Amniotic epithelial cell (primary cell): ENCODE measurements around the gene MTR.

ENCODE experiments used
- DNase-seq: peaks from one replicate; pipeline ENCODE4 v3.0.0-alpha.2; 2010; ENCODE audit warnings: low read depth

Gene MTR

GRCh38 chr1:236779312-236779711, 15.8 kb upstream of the MTR start:
- DNase-seq = no peak

GRCh38 chr1:236785477-236785876, 9.6 kb upstream of the MTR start:
- DNase-seq = no peak

GRCh38 chr1:236786453-236786852, 8.6 kb upstream of the MTR start:
- DNase-seq = no peak

- no peak for DNase-seq
These were observed 482 bp upstream of the MTR start for GRCh38 chr1:236794585-236795034.

GRCh38 chr1:236795757-236796667, 920 bp downstream of the MTR start:
- DNase-seq = peak; percentile 60

DNA sequence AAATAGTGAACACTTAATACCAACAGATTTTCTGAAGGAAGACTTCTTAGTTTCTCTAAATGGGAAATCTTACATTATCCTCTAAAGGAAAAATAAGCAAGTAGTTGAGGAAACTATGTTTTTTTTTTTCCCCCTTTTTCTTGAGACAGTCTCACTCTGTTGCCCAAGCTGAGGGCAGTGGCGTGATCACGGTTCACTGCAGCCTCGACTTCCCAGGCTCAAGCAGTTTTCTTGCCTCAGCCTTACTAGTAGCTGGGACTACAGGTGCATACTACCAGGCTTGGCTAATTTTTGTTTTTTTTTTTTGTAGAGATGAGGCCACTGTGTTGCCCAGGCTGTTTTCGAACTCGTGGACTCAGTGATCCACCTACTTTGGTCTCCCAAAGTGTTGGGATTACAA, 3.9 kb downstream of the MTR start:
- no peak for DNase-seq

DNA sequence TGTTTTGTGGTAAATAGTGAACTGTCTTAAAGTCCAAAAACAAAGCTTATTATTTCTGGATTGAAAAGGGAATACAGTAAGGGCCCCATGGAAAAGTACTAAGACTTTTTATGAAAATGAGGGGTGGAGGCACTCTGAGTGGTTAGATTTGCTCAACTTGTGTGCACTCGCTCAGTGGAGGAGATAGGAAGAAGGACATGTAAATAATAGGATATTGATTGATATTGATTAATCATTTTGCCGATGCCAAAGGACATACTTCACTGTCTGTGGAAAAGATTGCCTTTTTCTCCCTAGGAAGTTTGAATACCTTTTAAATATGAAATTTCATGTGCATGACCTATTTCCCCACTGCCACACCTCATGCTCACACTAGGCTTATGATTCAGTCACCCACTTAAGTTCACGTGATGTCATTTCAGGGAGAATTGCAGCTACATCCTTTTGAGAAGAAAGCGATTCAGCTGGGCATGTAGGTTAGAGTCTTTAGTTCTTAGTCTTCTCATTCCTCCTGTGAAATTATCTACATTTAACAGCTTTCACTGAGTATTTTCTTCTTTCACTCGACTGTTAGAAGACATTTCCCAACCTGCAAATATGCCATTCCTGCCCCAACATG, 5.0 kb downstream of the MTR start:
- peak; percentile 65 for DNase-seq

- no peak for DNase-seq
These were observed 5.5 kb downstream of the MTR start for GRCh38 chr1:236800623-236801022.

DNA sequence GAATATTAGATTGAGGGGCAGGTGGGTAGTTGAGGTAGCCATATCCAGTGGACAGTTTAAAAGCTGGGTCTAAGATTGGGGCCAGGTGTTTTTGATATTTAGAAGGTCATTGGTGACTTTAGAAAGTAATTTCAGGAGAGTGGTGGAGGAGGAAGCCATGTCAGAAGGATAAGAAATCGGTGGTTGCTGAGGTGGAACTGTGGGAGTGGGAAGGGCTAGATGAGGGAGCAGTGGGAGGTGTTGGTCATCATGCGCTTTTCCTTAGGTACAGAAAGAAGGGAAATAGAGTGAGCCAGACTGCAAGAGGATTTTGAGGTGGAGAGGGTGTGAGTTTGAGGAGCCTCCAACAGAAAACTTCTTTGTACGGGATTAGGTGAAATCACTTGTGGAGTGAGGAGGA, 7.2 kb downstream of the MTR start:
- DNase-seq = no peak

GRCh38 chr1:236806634-236807033, 11.5 kb downstream of the MTR start:
- no peak for DNase-seq

- peak; percentile 12 for DNase-seq
These were observed 12.9 kb downstream of the MTR start for GRCh38 chr1:236808005-236808404.

DNA sequence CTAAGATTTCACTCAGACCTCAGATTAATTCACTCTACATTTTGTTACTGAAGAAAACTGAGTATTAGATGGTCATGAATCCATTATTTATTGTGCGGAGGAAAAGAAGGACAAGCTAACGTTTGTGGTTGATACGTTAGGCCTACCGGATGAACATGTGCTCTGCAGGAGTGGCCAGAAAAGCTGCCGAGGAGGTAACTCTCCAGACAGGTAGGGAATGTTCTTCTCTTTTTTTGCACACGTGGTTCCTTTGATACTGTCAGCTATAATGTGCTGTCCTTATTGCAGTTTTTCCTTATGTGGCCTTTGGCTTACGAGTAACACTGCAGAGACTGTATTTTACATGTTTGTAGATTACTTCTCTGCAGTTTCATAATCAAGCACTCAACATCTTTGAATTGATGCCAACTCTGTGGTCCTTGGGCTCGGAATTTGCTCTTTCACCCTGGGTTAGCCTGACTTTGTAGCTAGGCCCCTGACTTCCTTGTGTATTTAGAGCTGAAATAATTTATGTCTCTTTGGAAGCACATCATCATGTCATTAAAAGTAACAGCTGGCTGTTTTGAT, 13.6 kb downstream of the MTR start:
- peak; percentile 81 for DNase-seq

- no peak for DNase-seq
These were observed 14.1 kb downstream of the MTR start for GRCh38 chr1:236809148-236809547.

DNA sequence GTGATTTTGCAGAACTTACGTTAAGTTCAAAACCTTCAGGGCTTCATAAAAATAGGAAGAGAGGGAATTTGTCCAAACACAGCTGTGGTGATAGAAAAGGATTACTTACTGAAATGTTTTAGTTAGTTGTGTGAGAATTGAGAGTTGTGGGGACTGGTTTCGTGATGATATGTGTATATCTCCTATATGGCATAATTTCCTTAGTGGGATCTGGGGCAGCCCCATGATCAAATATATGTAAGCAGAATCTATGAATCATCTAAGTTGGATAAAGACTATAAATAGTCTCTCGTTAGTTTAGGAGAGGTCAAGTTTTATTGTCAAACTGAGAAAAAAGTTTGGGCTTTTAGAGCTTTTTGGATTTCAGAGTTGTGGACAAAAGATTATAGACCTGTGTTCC, 14.9 kb downstream of the MTR start:
- DNase-seq = no peak

- DNase-seq = no peak
These were observed 17.4 kb downstream of the MTR start for GRCh38 chr1:236812334-236813030.

DNA sequence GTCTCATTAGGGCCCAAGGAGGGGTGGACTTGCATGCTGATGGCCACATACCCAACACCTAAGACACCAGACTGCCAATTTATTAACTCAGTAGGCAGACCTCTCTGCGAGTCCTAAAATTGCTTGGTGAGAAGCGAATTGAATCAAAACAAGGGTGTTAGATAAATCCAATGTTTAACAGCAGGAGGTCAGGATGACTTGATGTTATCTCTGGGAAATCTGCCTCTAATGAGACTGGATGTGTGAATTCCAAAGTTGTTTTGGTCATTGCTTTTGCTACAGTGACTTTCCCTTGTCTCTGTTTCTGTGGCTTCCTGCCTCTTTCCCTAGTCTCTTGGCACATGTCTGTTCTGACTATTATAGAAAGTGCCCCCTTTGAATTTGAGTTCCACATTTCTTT, 20.8 kb downstream of the MTR start:
- no peak for DNase-seq

DNA sequence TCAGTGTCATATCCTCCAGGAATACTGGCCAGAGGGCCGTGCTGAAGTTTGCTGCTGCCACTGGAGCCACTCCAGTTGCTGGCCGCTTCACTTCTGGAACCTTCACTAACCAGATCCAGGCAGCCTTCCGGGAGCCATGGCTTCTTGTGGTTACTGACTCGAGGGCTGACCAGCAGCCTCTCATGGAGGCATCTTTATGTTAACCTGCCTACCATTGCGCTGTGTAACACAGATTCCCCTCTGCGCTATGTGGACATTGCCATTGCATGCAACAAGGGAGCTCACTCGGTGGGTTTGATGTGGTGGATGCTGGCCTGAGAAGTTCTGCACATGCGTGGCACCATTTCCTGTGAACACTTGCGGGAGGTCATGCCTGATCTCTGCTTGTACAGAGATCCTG, 24.8 kb downstream of the MTR start:
- DNase-seq = no peak

- DNase-seq = peak; percentile 90
These were observed 26.1 kb downstream of the MTR start for GRCh38 chr1:236821091-236821627.

DNA sequence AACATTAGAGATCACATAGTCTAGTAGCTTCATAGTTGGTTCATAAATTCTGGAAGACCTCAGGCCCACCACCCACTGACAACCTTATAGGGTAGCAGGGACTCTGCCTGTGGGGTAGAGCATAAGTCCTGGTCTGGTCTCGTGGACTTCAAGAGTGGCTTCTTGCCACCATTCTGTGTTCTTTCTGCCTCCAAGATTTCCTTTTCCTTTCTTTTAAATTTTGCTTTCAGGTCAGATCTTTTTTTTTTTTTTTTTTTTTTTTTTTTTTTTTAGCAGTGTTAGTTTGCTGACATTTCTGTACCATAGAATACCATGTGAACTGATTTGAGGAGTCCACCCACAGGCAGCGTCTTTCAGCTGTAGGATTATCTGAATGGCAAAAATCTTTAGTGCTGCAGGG, 28.5 kb downstream of the MTR start:
- DNase-seq = no peak

DNA sequence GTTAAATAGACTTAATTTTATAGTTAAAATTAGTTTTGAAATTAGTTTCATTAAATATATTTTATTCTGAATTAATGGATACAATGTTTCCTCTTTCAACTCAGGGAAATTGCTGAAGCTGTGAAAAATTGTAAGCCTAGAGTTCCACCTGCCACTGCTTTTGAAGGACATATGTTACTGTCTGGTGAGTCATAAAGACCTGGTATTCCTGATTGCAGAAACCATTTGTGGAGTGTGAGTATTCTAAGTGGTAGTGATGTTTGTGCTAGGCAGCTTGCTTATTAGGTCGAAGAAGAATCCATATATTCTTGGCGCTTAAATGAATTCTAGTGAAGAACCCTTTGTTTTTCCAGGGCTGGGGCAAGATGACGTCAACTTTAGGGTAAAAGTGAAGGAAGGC, 34.0 kb downstream of the MTR start:
- DNase-seq = peak; percentile 51

DNA sequence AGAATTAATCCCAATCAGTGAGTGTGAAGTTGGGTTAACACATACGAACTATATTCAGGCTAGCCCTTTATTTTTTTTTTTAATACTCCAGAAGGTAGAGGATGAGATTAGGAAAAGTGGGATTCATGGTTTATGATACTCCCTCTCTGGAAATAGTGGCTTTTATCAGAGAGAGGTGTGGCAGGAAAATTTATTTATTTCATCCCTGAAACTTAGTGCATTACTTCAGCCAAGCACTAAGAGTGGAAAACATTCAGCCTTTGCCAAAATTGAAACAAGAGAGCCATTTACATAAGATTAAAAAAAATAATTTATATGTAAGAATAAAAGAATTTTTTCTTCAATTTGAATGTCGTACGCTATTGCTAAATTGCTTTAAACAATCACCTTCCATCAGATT, 35.0 kb downstream of the MTR start:
- no peak for DNase-seq

- no peak for DNase-seq
These were observed 35.5 kb downstream of the MTR start for GRCh38 chr1:236830560-236830959.
